Measurements from ENCODE around the gene DBF4.
"Not testable (repeated sequence)": the region's sequence is repeated elsewhere in the genome, so short reads cannot be mapped to it uniquely, and the experiment has no call there.

The DBF4 gene, protein sequence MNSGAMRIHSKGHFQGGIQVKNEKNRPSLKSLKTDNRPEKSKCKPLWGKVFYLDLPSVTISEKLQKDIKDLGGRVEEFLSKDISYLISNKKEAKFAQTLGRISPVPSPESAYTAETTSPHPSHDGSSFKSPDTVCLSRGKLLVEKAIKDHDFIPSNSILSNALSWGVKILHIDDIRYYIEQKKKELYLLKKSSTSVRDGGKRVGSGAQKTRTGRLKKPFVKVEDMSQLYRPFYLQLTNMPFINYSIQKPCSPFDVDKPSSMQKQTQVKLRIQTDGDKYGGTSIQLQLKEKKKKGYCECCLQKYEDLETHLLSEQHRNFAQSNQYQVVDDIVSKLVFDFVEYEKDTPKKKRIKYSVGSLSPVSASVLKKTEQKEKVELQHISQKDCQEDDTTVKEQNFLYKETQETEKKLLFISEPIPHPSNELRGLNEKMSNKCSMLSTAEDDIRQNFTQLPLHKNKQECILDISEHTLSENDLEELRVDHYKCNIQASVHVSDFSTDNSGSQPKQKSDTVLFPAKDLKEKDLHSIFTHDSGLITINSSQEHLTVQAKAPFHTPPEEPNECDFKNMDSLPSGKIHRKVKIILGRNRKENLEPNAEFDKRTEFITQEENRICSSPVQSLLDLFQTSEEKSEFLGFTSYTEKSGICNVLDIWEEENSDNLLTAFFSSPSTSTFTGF

DNA sequence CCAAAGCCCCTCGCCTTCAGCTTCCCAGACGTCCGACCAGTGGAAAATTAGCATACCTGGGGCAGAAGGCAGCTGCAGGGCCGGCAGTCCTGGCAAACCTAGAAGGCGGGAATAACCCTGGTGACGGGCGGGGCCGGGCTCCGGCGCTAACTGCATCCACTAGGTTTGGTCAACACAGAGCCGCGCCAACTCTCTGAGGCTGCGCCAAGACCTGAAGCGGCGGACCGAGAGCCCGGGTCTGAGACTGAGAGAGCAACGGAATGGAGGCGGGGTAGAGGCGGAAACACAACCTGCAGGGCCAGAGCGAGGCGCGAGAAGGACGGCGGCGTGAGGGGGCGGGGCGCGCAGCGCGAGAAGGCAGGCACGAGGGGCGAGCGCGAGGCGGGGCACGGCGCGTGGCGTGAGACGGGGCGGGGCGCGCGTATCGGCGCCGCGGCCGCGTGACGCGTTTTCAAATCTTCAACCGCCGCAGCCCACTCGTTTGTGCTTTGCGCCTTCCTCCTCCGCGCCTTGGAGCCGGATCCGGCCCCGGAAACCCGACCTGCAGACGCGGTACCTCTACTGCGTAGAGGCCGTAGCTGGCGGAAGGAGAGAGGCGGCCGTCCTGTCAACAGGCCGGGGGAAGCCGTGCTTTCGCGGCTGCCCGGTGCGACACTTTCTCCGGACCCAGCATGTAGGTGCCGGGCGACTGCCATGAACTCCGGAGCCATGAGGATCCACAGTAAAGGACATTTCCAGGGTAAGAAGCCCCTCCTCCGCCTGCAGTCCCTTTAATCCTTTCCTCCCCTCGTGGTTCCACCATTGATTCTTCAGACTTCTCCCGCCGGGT is at the start of gene DBF4, which contains the start of gene SLC25A40:
DBF4 (plus strand) TSS at position 454 of the 829 bp plus-strand sequence; CDS start at position 694, 240 bp downstream.
SLC25A40 (minus strand) TSS at position 321 of the 829 bp plus-strand sequence. CDS start 17,633 bp downstream, outside the sequence.
- DNase-seq, result peak; percentile 85

GRCh38 chr7:87828383-87828782 is 47.9 kb upstream of the DBF4 start:
- DNase-seq, result not testable (repeated sequence)

DNA sequence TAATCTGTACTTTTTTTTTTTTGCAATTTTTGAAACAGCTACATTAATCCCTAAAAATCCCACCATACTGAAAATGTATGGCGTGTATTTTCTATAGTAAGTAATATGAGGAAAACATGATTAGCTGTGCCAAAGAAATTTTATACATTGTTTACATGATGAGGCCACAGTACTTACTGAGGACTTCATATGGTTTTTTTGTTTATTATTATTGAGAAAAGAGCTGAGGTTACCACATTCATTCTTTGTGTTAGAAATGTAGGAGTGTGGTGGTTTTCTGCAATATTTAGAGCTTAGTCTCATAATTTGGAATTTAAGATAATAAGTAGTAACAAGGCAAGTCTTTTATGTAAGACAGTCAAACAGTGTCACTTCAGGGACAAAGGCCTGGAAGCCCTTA is 45.2 kb upstream of the DBF4 start:
- no peak for DNase-seq

GRCh38 chr7:87833130-87833529 is 43.2 kb upstream of the DBF4 start:
- DNase-seq, result no peak

DNA sequence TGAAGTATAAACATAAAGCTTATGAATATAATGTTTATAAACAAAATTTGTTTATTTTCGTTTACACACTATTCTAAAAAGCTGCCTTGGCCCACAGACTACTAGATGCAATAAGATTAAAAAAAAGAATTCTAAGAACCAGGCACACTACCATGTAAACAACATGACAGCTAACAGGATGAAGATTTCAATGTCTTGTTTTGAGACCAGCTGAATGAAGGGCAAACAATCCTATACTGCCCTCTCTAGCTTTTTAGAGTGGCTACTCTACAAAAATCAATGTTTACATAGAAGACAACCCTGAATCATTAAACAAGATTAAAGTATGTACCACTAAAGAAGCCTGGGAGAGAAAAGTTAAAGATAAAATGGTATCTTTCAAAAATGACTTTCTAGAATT is 38.7 kb upstream of the DBF4 start:
- no peak for DNase-seq

DNA sequence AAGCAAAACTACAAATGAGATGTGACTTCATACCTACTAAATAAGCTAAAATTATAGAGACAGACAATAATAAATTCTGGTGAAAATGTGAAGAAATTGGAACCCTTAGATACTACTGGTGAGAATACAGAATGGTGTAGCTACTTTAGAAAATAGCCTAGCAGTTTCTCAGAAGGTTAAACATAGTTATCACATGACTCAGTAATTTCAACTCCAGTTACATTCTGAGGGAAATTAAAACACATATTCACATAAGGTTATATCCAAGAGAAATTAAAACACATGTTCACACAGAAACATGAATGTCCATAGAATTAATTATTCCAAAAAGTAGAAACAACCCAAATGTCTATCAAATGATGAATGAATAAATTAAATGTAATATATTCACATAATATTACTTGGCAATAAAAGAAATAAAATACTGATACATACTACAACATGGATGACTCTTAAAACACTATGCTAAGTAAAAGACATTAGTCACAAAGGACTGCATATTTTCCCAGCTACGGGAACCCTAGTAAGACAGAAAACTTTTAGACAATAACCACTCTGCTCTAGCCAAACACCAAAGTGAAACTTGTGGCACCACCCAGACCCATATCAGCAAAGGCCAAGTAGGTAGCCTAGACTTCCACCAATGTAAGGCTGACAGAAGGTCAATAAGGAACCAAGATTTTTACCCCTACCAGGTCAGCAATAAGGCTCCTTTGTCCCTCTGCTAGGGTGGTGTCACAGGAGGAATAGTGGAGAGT is 25.3 kb upstream of the DBF4 start:
- no peak for DNase-seq

- DNase-seq, result no peak
Observed at GRCh38 chr7:87852306-87852705, 24.0 kb upstream of the DBF4 start.

GRCh38 chr7:87853237-87853864 is 22.9 kb upstream of the DBF4 start:
- no peak for DNase-seq

DNA sequence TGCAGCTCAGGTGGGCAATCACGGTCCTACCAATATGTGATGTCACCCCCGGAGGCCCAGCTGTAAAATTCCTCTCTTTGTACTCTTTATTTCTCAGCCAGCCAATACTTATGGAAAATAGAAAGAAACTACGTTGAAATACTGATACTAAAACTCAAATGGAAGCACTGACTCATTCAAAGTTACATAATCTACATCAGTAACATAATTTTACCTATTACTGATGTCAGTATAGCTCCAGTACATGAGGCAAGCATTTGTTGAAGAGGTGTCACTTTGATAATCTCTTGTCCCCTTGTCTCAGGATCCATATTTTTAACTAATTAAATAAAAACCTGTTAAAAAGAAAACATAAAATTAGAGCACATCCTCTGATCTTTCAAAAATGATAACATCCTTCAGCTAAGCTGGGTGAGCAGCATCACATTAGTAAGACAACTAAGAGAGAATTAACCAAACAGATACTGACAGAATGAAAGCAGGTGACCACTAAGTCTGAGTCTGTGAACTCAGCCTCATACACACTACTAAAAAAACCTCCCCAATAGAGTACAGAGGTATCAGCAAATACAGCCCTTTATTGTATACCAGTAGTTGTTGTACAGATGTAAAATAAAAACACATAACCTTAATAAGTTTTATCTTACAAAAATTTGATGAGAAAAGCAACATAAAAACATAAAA is 17.7 kb upstream of the DBF4 start:
- DNase-seq, result no peak

DNA sequence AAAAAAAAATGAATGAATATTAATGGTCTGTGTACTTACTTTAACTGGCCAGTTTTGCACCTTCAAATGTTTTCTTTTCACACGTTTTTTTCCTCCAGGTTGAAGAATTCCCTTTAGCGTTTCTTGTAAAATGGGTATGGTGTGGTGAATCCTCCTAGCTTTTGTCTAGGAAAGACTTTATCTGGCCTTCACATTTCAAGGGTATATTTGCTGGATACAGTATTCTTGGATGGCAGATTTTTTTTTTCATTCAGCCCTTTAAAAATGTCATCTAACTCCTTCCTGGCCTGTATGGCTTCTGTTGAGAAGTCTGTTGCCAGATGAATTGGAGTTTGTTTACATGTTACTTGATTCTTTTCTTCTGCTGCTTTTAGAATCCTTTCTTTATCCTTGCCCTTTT is 10.2 kb upstream of the DBF4 start:
- no peak for DNase-seq

GRCh38 chr7:87866533-87866932 is 9.8 kb upstream of the DBF4 start:
- DNase-seq, result not testable (repeated sequence)

GRCh38 chr7:87870471-87870870 is 5.8 kb upstream of the DBF4 start:
- DNase-seq, result no peak

- DNase-seq, result no peak
Observed at GRCh38 chr7:87872346-87872745, 3.9 kb upstream of the DBF4 start.

DNA sequence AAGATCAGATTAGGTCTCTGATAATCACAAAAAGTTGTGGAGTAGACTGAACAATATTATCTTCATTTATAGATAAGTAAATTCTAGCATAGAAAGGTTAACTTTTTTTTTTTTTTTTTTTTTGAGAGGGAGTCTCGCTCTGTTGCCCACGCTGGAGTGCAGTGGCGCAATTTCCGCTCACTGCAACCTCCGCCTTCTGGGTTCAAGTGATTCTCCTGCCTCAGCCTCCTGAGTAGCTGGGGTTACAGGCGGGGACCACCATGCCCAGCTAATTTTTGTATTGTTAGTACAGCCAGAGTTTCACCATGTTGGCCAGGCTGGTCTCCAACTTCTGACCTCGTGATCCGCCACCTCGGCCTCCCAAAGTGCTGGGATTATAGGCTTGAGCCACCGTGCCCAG is 3.0 kb upstream of the DBF4 start:
- DNase-seq, result not testable (repeated sequence)

- DNase-seq, result no peak
Observed at GRCh38 chr7:87874066-87874465, 2.2 kb upstream of the DBF4 start.

GRCh38 chr7:87875151-87876039 is 898 bp upstream of the DBF4 start:
- DNase-seq, result no peak

GRCh38 chr7:87876869-87877234 is 559 bp downstream of the DBF4 start:
- peak; percentile 22 for DNase-seq

- no peak for DNase-seq
Observed at GRCh38 chr7:87877366-87878040, 1.2 kb downstream of the DBF4 start.

DNA sequence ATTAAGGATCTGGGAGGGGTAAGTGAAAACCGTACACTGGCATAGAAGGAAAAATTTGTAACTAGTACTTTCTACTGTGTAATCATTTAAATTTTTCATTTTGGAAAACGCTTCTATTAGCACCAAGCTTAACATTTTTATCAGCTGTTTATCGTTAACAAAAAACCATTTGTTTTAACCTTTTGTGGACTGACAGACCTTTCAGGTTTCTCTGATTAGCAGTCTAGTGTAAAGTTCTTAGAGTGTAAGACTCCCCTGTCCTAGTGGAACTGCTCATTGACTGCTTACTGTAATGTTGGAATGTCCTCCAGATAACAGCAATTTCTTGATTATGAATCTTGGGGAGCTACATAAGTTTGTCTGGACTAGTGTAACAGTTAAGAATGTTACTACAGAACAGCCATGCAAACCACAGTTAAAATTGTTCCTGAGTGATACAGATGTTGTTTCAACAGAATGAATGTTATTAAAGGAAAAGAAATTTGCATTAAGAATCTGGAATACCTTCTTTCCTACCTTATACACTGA is 2.0 kb downstream of the DBF4 start:
- DNase-seq, result no peak
